IMR-90 (cell line): ENCODE data around the gene PODXL2. TPM values are rescaled to one million over a fixed set of nuclear protein-coding genes. Genes with fewer than 3 reads are reported as not detected.

Source experiments
- ATAC-seq: fragments of 200-7000 bp; cut with Tn5 transposase; 2 replicates; pipeline ENCODE4 v1.9.1; 2020; ENCODE audit warnings: low read depth, mild to moderate bottlenecking, moderate library complexity
- BruUV-seq: library from RNA; stranded (reverse); fragments of 400-500 nt; replicated peaks from 2 replicates; lab custom pipeline; 2021; lab: Mats Ljungman, UMichigan
- CTCF ChIA-PET: fragments of 300-600 bp; formaldehyde crosslinking; extraction: SDS; loops from one replicate; lab custom pipeline; 2021; ENCODE audit warnings: antibody characterized with exemption; lab: Yijun Ruan, JAX
- POLR2A ChIA-PET: fragments of 300-600 bp; sonication (Branson Sonifier 250); formaldehyde crosslinking; loops from one replicate; lab custom pipeline; 2022; ENCODE audit warnings: antibody characterized with exemption; ENCODE audit not compliant: unreplicated experiment; lab: Charles Lee
- DNase-seq: peaks from one replicate; pipeline ENCODE4 v3.0.0; 2013
- H2AFZ ChIP-seq: replicated peaks from 2 replicates; pipeline ENCODE3; 2013; ENCODE audit warnings: low read length, mild to moderate bottlenecking; ENCODE audit not compliant: poor library complexity
- H2AK5ac ChIP-seq: 2 replicates; pipeline ENCODE4 v1.6.1; 2013; ENCODE audit warnings: low read depth, low read length, inconsistent platforms
- H2AK9ac ChIP-seq: replicated peaks from 2 replicates; pipeline ENCODE3; 2013; ENCODE audit warnings: mild to moderate bottlenecking, low read depth, low read length, moderate library complexity; ENCODE audit not compliant: poor library complexity
- H2BK120ac ChIP-seq: 2 replicates; pipeline ENCODE4 v1.6.1; 2013; ENCODE audit warnings: low read depth, low read length, inconsistent platforms
- H2BK15ac ChIP-seq: 3 replicates; pipeline ENCODE4 v1.6.1; 2013; ENCODE audit warnings: low read depth, low read length, inconsistent platforms
- H2BK20ac ChIP-seq: 2 replicates; pipeline ENCODE4 v1.6.1; 2013; ENCODE audit warnings: low read depth, mild to moderate bottlenecking, inconsistent platforms, low read length, moderate library complexity
- H2BK5ac ChIP-seq: 2 replicates; pipeline ENCODE4 v1.6.1; 2013; ENCODE audit warnings: mild to moderate bottlenecking, low read depth, low read length, inconsistent platforms; ENCODE audit not compliant: poor library complexity, severe bottlenecking
- H3K14ac ChIP-seq: replicated peaks from 2 replicates; pipeline ENCODE4 v1.6.1; 2013; ENCODE audit warnings: low read depth, low read length, inconsistent platforms
- H3K18ac ChIP-seq: 2 replicates; pipeline ENCODE4 v1.6.1; 2013; ENCODE audit warnings: low read depth, low read length, control low read depth
- H3K23ac ChIP-seq: 2 replicates; pipeline ENCODE4 v1.6.1; 2013; ENCODE audit warnings: low read depth, low read length, inconsistent platforms
- H3K27ac ChIP-seq: 2 replicates; pipeline ENCODE4 v1.5.1; 2013; ENCODE audit warnings: mild to moderate bottlenecking, control low read depth, low read length; ENCODE audit not compliant: insufficient read depth
- H3K27me3 ChIP-seq: 2 replicates; pipeline ENCODE4 v1.6.1; 2013; ENCODE audit warnings: low read length; ENCODE audit not compliant: control insufficient read depth, insufficient read depth
- H3K36me3 ChIP-seq: 2 replicates; pipeline ENCODE4 v1.6.1; 2013; ENCODE audit warnings: low read length, mixed read lengths; ENCODE audit not compliant: control insufficient read depth, insufficient read depth
- H3K4ac ChIP-seq: 2 replicates; pipeline ENCODE4 v1.6.1; 2013; ENCODE audit warnings: low read depth, low read length, inconsistent platforms
- H3K4me1 ChIP-seq: 2 replicates; pipeline ENCODE4 v1.6.1; 2013; ENCODE audit warnings: low read length, mixed read lengths; ENCODE audit not compliant: control insufficient read depth, insufficient read depth
- H3K4me2 ChIP-seq: 2 replicates; pipeline ENCODE4 v1.6.1; 2013; ENCODE audit warnings: low read depth, mild to moderate bottlenecking, control low read depth, low read length, moderate library complexity
- H3K4me3 ChIP-seq: 2 replicates; pipeline ENCODE4 v1.5.1; 2013; ENCODE audit warnings: low read depth, mild to moderate bottlenecking, control low read depth, low read length, moderate library complexity; ENCODE audit not compliant: insufficient read depth
- H3K56ac ChIP-seq: 2 replicates; pipeline ENCODE4 v1.6.1; 2013; ENCODE audit warnings: low read length, inconsistent platforms; ENCODE audit not compliant: insufficient read depth; ENCODE audit errors: extremely low read depth
- H3K79me1 ChIP-seq, 2 experiments: 2 replicates each; pipeline ENCODE4 v1.6.1; 2013; ENCODE audit warnings: low read length in 2 of 2, inconsistent platforms in 1 of 2, low read depth in 1 of 2
- H3K9ac ChIP-seq: 2 replicates; pipeline ENCODE4 v1.6.1; 2013; ENCODE audit warnings: low read depth, low read length, control low read depth
- H3K9me1 ChIP-seq: 2 replicates; pipeline ENCODE4 v1.6.1; 2013; ENCODE audit warnings: low read length, inconsistent platforms; ENCODE audit not compliant: insufficient read depth
- H3K9me3 ChIP-seq: 2 replicates; pipeline ENCODE4 v1.6.1; 2013; ENCODE audit warnings: low read length; ENCODE audit not compliant: control insufficient read depth, insufficient read depth
- H4K20me1 ChIP-seq: 2 replicates; pipeline ENCODE4 v1.6.1; 2013; ENCODE audit warnings: low read length, inconsistent platforms; ENCODE audit not compliant: insufficient read depth
- H4K5ac ChIP-seq: 2 replicates; pipeline ENCODE4 v1.6.1; 2013; ENCODE audit warnings: mild to moderate bottlenecking, low read depth, low read length, control low read depth
- H4K8ac ChIP-seq, 2 experiments: 2 replicates each; pipeline ENCODE4 v1.6.1; 2013; ENCODE audit warnings: low read depth in 2 of 2, low read length in 2 of 2, control low read depth in 1 of 2, inconsistent platforms in 1 of 2
- H4K91ac ChIP-seq: 2 replicates; pipeline ENCODE4 v1.6.1; 2013; ENCODE audit warnings: low read depth, low read length, inconsistent platforms; ENCODE audit not compliant: insufficient read depth
- BHLHE40 ChIP-seq: fragments of 150-350 bp; IDR thresholded peaks from 2 replicates; pipeline ENCODE4 v1.6.1; 2016; ENCODE audit warnings: mild to moderate bottlenecking, low read depth, low read length
- CEBPB ChIP-seq: IDR thresholded peaks from 2 replicates; pipeline ENCODE4 v1.6.1; 2012; ENCODE audit warnings: low read depth, low read length, improper control_type of control experiment
- CHD1 ChIP-seq: IDR thresholded peaks from 2 replicates; pipeline ENCODE4 v1.6.1; 2012; ENCODE audit warnings: low read depth, low read length, improper control_type of control experiment
- FOS ChIP-seq: fragments of 150-350 bp; IDR thresholded peaks from 2 replicates; pipeline ENCODE4 v1.6.1; 2016; ENCODE audit warnings: low read depth, low read length
- MAFK ChIP-seq: IDR thresholded peaks from 2 replicates; pipeline ENCODE4 v1.6.1; 2012; ENCODE audit warnings: low read depth, low read length, improper control_type of control experiment
- MAZ ChIP-seq: IDR thresholded peaks from 2 replicates; pipeline ENCODE4 v1.6.1; 2012; ENCODE audit warnings: low read depth, mild to moderate bottlenecking, low read length, improper control_type of control experiment, moderate library complexity, borderline replicate concordance
- MXI1 ChIP-seq: IDR thresholded peaks from 2 replicates; pipeline ENCODE4 v1.6.1; 2012; ENCODE audit warnings: low read depth, mild to moderate bottlenecking, low read length, moderate library complexity, borderline replicate concordance
- NFE2L2 ChIP-seq: fragments of 150-350 bp; IDR thresholded peaks from 2 replicates; pipeline ENCODE4 v1.6.1; 2016; ENCODE audit warnings: low read depth, mild to moderate bottlenecking, low read length
- POLR2A ChIP-seq: IDR thresholded peaks from 2 replicates; pipeline ENCODE4 v1.6.1; 2012; ENCODE audit warnings: mild to moderate bottlenecking, low read depth, low read length
- RAD21 ChIP-seq: IDR thresholded peaks from 2 replicates; pipeline ENCODE4 v1.6.1; 2012; ENCODE audit warnings: low read length, improper control_type of control experiment
- RCOR1 ChIP-seq: IDR thresholded peaks from 2 replicates; pipeline ENCODE4 v1.6.1; 2012; ENCODE audit warnings: mild to moderate bottlenecking, low read length, improper control_type of control experiment; ENCODE audit not compliant: insufficient replicate concordance
- RFX5 ChIP-seq: IDR thresholded peaks from 2 replicates; pipeline ENCODE4 v1.8.0; 2012; ENCODE audit warnings: low read depth, mild to moderate bottlenecking, low read length, moderate library complexity
- SMC3 ChIP-seq: fragments of 150-350 bp; IDR thresholded peaks from 2 replicates; pipeline ENCODE4 v1.6.1; 2016; ENCODE audit warnings: low read depth, mild to moderate bottlenecking, antibody characterized with exemption, low read length, moderate library complexity
- WGBS, 2 experiments: methylation state at CpG; one replicate each; pipeline versions ENCODE4 v1.1.5 to v1.1.7; 2013; ENCODE audit warnings: missing lambda C conversion rate in 2 of 2; ENCODE audit not compliant: insufficient read length in 1 of 2; ENCODE audit errors: extremely low coverage in 2 of 2; 5-methylcytosine and 5-hydroxymethylcytosine counted together
- dilution Hi-C: fragments of 300-500 bp; cut with HindIII; formaldehyde crosslinking; loops from one replicate; pipeline ENCODE4 v1.14.3; 2018; ENCODE audit warnings: low sequenced_read_pairs; ENCODE audit not compliant: unreplicated experiment
- in situ Hi-C: fragments of 300-500 bp; cut with MboI; formaldehyde crosslinking; loops from 3 replicates; pipeline ENCODE4 v1.14.3; 2019; ENCODE audit warnings: low sequenced_read_pairs, inconsistent platforms, mixed read lengths
- intact Hi-C: fragments of 100-400 bp; cut with micrococcal nuclease; formaldehyde crosslinking; loops from 2 replicates; pipeline ENCODE4 v1.10.0; 2022
- polyA plus RNA-seq, 3 experiments: library from polyadenylated mRNA; depleted of rRNA; stranded (reverse); fragments of >200 nt; gene quantifications; 2 replicates each; pipeline ENCODE4 v1.2.3, GENCODE V29; 2012; ENCODE audit warnings: low replicate concordance in 1 of 3
- total RNA-seq: library from RNA; depleted of rRNA; stranded (reverse); fragments of >200 nt; gene quantifications from 2 replicates; pipeline ENCODE4 v1.2.3, GENCODE V29; 2012
- TF ChIP-seq, protein P1 (sequence below): fragments of 150-350 bp; IDR thresholded peaks from 2 replicates; pipeline ENCODE4 v1.6.1; 2016; ENCODE audit warnings: low read depth, mild to moderate bottlenecking, low read length, moderate library complexity, borderline replicate concordance
- TF ChIP-seq, protein P2 (sequence below): fragments of 150-350 bp; IDR thresholded peaks from 2 replicates; pipeline ENCODE4 v1.6.1; 2017; ENCODE audit warnings: mild to moderate bottlenecking, antibody characterized with exemption, low read length, low read depth
- TF ChIP-seq, protein P3 (sequence below): conservative IDR thresholded peaks from 2 replicates; pipeline ENCODE4 v1.5.1; 2012; ENCODE audit warnings: mild to moderate bottlenecking, low read depth, low read length, improper control_type of control experiment

PODXL2 gene
- total and polyA plus RNA-seq, 2 of the 4 experiments (the other 2 are of a cell fraction), result 1.6 to 5.4 TPM

DNA sequence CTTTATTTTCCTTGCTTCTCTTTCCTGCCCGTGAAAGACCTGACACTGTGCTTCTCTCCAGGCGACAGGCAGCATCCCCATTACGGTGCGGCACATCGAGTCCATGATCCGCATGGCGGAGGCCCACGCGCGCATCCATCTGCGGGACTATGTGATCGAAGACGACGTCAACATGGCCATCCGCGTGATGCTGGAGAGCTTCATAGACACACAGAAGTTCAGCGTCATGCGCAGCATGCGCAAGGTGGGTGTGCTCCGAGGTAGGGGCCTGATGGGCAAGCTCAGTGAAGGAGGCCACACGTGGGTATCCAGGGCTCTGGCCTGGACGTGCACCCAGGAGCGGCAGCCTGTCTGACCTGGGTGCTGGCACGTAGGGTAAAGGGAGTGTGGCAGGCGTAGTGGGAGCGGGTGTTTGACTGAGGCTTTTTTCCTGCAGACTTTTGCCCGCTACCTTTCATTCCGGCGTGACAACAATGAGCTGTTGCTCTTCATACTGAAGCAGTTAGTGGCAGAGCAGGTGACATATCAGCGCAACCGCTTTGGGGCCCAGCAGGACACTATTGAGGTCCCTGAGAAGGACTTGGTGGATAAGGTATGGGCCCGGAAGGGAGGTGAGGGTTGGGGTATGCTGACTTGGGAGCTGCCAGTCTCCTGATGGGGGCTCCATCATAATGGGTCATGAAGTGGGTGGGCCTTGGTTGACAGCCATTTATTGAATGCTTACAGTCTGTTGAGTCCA is 8.2 kb upstream of the PODXL2 start:
- WGBS, 2 experiments, result 99% methylated on average over 18 of the region's 32 CpGs; no CpG with 5 or more reads in 1 of the 2 experiments
- H2BK5ac ChIP-seq, result no peak overlapping the region
- H3K36me3 ChIP-seq, result peaks cover 27% of the 10 kb centered on the region
- no peak overlapping the region for H3K23ac ChIP-seq
- no peak overlapping the region for H2AFZ ChIP-seq
- no peak overlapping the region for H2AK5ac ChIP-seq
- CTCF ChIA-PET, result no interaction called here
- no peak overlapping the region for H3K56ac ChIP-seq
- no peaks in the 10 kb centered on the region for H4K20me1 ChIP-seq
- ATAC-seq (no peak), DNase-seq (no peak)
- no peak overlapping the region for H3K14ac ChIP-seq
- H3K9ac ChIP-seq, result no peak overlapping the region
- H2BK20ac ChIP-seq, result no peak overlapping the region
- intact Hi-C loops, result no loop called here
- no peaks in the 10 kb centered on the region for H3K9me3 ChIP-seq
- no peak overlapping the region for H3K27ac ChIP-seq
- no peak overlapping the region for H3K4me3 ChIP-seq
- no peaks in the 10 kb centered on the region for H3K4me1 ChIP-seq
- H4K91ac ChIP-seq, result no peak overlapping the region
- no peaks in the 10 kb centered on the region for H3K79me1 ChIP-seq
- in situ Hi-C loops, result no loop called here
- no peaks in the 10 kb centered on the region for H3K9me1 ChIP-seq
- no peak overlapping the region for H3K18ac ChIP-seq
- no peak overlapping the region for H3K4me2 ChIP-seq
- no TSS peak for BruUV-seq
- no peak overlapping the region for H2AK9ac ChIP-seq
- POLR2A ChIA-PET, result no interaction called here
- TF ChIP-seq, protein P1, sequence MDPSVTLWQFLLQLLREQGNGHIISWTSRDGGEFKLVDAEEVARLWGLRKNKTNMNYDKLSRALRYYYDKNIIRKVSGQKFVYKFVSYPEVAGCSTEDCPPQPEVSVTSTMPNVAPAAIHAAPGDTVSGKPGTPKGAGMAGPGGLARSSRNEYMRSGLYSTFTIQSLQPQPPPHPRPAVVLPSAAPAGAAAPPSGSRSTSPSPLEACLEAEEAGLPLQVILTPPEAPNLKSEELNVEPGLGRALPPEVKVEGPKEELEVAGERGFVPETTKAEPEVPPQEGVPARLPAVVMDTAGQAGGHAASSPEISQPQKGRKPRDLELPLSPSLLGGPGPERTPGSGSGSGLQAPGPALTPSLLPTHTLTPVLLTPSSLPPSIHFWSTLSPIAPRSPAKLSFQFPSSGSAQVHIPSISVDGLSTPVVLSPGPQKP, result no peak
- TF ChIP-seq MAFK (no peak), FOS (no peak), RCOR1 (no peak), RFX5 (no peak), CEBPB (no peak), POLR2A (no peak), CHD1 (no peak), MAZ (no peak), RAD21 (no peak), BHLHE40 (no peak), MXI1 (no peak), SMC3 (no peak), NFE2L2 (no peak)
- TF ChIP-seq, protein P2, sequence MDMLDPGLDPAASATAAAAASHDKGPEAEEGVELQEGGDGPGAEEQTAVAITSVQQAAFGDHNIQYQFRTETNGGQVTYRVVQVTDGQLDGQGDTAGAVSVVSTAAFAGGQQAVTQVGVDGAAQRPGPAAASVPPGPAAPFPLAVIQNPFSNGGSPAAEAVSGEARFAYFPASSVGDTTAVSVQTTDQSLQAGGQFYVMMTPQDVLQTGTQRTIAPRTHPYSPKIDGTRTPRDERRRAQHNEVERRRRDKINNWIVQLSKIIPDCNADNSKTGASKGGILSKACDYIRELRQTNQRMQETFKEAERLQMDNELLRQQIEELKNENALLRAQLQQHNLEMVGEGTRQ, result no peak
- TF ChIP-seq, protein P3, sequence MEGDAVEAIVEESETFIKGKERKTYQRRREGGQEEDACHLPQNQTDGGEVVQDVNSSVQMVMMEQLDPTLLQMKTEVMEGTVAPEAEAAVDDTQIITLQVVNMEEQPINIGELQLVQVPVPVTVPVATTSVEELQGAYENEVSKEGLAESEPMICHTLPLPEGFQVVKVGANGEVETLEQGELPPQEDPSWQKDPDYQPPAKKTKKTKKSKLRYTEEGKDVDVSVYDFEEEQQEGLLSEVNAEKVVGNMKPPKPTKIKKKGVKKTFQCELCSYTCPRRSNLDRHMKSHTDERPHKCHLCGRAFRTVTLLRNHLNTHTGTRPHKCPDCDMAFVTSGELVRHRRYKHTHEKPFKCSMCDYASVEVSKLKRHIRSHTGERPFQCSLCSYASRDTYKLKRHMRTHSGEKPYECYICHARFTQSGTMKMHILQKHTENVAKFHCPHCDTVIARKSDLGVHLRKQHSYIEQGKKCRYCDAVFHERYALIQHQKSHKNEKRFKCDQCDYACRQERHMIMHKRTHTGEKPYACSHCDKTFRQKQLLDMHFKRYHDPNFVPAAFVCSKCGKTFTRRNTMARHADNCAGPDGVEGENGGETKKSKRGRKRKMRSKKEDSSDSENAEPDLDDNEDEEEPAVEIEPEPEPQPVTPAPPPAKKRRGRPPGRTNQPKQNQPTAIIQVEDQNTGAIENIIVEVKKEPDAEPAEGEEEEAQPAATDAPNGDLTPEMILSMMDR, result no peak
- no peaks in the 10 kb centered on the region for H3K27me3 ChIP-seq
- H2BK15ac ChIP-seq, result no peak overlapping the region
- no peak overlapping the region for H3K4ac ChIP-seq
- dilution Hi-C loops, result no loop called here
- no peak overlapping the region for H4K5ac ChIP-seq
- no peak overlapping the region for H2BK120ac ChIP-seq
- no peak overlapping the region for H4K8ac ChIP-seq
